ENCODE measurements around the gene TBC1D22A.
A peak's percentile ranks its signal among the peaks of the same experiment; 100 is the strongest.

Gene TBC1D22A

DNA sequence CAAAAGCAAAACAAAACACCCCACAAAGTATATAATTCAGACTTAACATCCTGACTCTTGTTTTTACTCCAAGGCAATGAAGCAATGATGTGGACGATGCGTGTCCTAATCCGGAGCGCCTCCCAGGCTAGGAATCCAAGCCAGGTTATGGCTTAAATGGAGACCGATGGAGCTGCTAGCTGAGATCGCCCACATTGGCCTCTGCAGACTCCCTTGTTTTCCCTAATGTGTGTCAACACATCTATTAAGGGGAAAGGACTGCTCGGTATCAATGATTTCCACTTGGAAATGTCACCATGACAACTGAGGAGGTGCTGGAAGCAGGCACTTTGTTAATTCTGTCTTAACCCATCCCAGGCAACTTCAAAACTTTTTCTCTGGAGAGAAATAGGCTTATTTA lies 311.7 kb downstream of the TBC1D22A start:
- no peaks in the 10 kb centered on the region for H3K4me1 ChIP-seq
- TF ChIP-seq CTCF (IDR thresholded peaks at IDR 0.05), result no peak
- H3K27me3 ChIP-seq, result no peaks in the 10 kb centered on the region
- no peak overlapping the region for H3K27ac ChIP-seq
- no peak overlapping the region for H3K4me3 ChIP-seq
- peaks cover 0 to 40% (median 7%) of the 10 kb centered on the region in 3 donors for H3K36me3 ChIP-seq
- peak in 1 of 2 donors; percentile 35 for DNase-seq
- H3K9me3 ChIP-seq, result peaks cover 0 to 18% (median 14%) of the 10 kb centered on the region in 3 donors
- intact Hi-C loops (cut with DNase I; ENCODE audit: low total_unique reads), result no loop called here

DNA sequence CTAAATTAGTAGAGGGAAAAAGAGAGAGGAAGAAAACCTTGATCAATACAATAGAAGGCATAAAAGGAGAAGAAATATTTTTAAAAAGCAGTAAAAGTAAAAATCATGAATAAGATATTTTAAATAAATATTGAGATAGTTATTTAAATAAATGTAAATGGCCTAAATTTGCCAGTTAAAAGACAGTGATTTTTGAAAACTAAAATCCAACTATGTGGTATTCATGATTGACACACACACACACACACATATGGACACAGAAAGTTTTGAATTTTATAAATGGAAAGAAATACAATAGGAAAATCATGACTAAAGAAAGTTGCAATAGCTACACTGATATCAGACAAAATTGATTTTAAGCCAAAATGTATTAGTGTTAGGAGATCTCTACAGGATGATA lies 313.1 kb downstream of the TBC1D22A start:
- no peak overlapping the region for H3K4me3 ChIP-seq
- DNase-seq, result no peak
- H3K4me1 ChIP-seq, result no peaks in the 10 kb centered on the region
- no peak overlapping the region for H3K27ac ChIP-seq
- peaks cover 0 to 40% (median 7%) of the 10 kb centered on the region in 3 donors for H3K36me3 ChIP-seq
- H3K9me3 ChIP-seq, result peaks cover 0 to 22% (median 14%) of the 10 kb centered on the region in 3 donors
- no peak for TF ChIP-seq CTCF (IDR thresholded peaks at IDR 0.05)
- no peaks in the 10 kb centered on the region for H3K27me3 ChIP-seq
- intact Hi-C loops (cut with DNase I; ENCODE audit: low total_unique reads), result no loop called here

GRCh38 chr22:47076758-47077157 lies 314.3 kb downstream of the TBC1D22A start:
- no peak for TF ChIP-seq CTCF (IDR thresholded peaks at IDR 0.05)
- H3K4me3 ChIP-seq, result no peak overlapping the region
- no peak overlapping the region for H3K27ac ChIP-seq
- H3K27me3 ChIP-seq, result no peaks in the 10 kb centered on the region
- intact Hi-C loops (cut with DNase I; ENCODE audit: low total_unique reads), result no loop called here
- no peaks in the 10 kb centered on the region for H3K4me1 ChIP-seq
- peak in 1 of 2 donors; percentile 15 for DNase-seq
- H3K9me3 ChIP-seq, result peaks cover 0 to 22% (median 14%) of the 10 kb centered on the region in 3 donors
- H3K36me3 ChIP-seq, result peaks cover 0 to 40% (median 7%) of the 10 kb centered on the region in 3 donors

DNA sequence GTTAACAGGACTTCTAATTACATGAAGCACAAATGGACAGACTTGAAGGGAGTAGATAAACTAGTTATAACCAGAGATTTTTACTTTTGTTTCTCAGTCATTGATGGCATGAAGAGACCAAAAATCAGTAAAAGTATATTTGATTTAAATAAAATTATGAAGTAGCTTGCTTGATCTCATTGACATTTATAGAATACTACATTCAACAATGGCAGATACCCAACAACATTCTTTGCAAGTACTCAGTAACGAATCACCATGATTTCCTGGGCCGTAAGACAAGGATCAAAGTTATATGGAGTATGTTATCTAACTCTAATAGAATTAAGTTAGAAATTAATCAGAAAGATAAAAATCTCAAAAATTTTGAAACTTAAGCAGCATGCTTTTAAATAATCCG lies 317.6 kb downstream of the TBC1D22A start:
- H3K27me3 ChIP-seq, result no peaks in the 10 kb centered on the region
- peaks cover 0 to 12% (median 8%) of the 10 kb centered on the region in 3 donors for H3K9me3 ChIP-seq
- H3K27ac ChIP-seq, result no peak overlapping the region
- no peaks in the 10 kb centered on the region for H3K4me1 ChIP-seq
- H3K4me3 ChIP-seq, result no peak overlapping the region
- peaks cover 0 to 12% (median 3%) of the 10 kb centered on the region in 3 donors for H3K36me3 ChIP-seq
- no peak for DNase-seq
- intact Hi-C loops (cut with DNase I; ENCODE audit: low total_unique reads), result no loop called here
- TF ChIP-seq CTCF (IDR thresholded peaks at IDR 0.05), result no peak

DNA sequence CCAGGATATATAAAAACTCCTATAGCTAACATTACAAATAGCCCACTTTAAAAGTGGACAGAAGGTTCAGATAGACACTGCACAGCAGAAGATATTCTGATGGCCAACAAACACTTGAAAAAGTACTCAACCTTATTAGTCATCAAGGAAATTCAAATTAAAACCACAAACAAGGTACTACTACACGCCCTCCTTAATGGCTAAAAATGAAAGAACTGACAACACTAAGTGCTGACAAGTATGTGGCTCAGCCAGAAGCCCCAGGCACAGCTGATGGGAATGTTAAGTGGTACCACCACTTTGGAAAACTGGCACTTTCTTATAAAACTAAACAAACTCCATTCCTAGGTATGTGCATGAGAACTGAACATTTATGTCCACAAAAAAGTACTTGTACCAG lies 320.1 kb downstream of the TBC1D22A start:
- no peak for DNase-seq
- Histone ChIP-seq H3K4me3 (no peak overlapping the region), H3K36me3 (peaks cover 0 to 12% (median 0%) of the 10 kb centered on the region in 3 donors), H3K27ac (no peak overlapping the region), H3K4me1 (no peaks in the 10 kb centered on the region), H3K27me3 (no peaks in the 10 kb centered on the region), H3K9me3 (peaks cover 0 to 4% (median 0%) of the 10 kb centered on the region in 3 donors)
- TF ChIP-seq CTCF (IDR thresholded peaks at IDR 0.05), result no peak
- intact Hi-C loops (cut with DNase I; ENCODE audit: low total_unique reads), result no loop called here
